ENCODE data around the gene SLC25A23.

The SLC25A23 gene

DNA sequence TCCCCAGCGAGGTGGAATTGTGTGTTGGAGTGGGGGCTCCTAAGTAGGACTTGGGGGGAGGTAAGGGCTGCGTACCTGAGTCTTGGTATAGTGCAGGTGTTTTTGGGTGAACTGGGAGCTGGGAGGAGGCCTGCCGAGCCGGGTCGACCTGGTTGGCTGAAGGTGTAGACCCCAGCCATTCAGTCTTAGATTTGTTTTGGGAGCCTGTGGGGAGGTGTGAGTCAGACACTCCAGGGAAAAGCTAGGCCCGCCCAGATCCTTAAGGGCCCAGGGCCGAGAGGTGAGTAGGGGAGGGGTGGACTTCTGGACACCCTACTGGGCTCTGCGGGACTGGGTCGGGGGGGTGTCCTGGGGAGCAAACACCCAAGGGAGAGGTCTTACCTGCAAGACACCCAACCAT, 5.4 kb upstream of the SLC25A23 start:
- no peak for DNase-seq
- 100% methylated on average over 2 of the region's 9 CpGs for WGBS (ENCODE audit: insufficient coverage)
- ChIA-PET CTCF (interaction anchor here (1.5 kb wide), 1 partner anchor 16 kb away, joined by 5 read pairs; the partner anchor contains the start of gene DENND1C), POLR2A (no interaction called here)
- Histone ChIP-seq H3K27ac (ENCODE audit: insufficient read depth in 1 of 2, low read depth in 1 of 2, low read length in 2 of 2, poor library complexity in 1 of 2, severe bottlenecking in 2 of 2) (no peak overlapping the region), H3K4me3 (ENCODE audit: control insufficient read depth in 1 of 7, extremely low read depth in 1 of 7, insufficient read depth in 4 of 7, low read depth in 2 of 7, low read length in 6 of 7) (no peak overlapping the region), H3K4me1 (ENCODE audit: control extremely low read depth in 1 of 4, control insufficient read depth in 4 of 4, insufficient read depth in 4 of 4, low read length in 3 of 4) (peaks cover 0 to 14% (median 12%) of the 10 kb centered on the region in 4 experiments), H3K27me3 (replicated peaks in 2 of 5; ENCODE audit: control insufficient read depth in 4 of 5, insufficient read depth in 5 of 5, low read length in 4 of 5) (peaks cover 0 to 24% (median 8%) of the 10 kb centered on the region in 5 experiments), H3K36me3 (ENCODE audit: control insufficient read depth in 4 of 4, insufficient read depth in 4 of 4, low read length in 3 of 4) (peaks cover under 1 to 3% (median 2%) of the 10 kb centered on the region in 4 experiments), H3K9me3 (ENCODE audit: control extremely low read depth in 1 of 5, control insufficient read depth in 4 of 5, insufficient read depth in 2 of 5, low read depth in 1 of 5, low read length in 4 of 5) (no peaks in the 10 kb centered on the region)

DNA sequence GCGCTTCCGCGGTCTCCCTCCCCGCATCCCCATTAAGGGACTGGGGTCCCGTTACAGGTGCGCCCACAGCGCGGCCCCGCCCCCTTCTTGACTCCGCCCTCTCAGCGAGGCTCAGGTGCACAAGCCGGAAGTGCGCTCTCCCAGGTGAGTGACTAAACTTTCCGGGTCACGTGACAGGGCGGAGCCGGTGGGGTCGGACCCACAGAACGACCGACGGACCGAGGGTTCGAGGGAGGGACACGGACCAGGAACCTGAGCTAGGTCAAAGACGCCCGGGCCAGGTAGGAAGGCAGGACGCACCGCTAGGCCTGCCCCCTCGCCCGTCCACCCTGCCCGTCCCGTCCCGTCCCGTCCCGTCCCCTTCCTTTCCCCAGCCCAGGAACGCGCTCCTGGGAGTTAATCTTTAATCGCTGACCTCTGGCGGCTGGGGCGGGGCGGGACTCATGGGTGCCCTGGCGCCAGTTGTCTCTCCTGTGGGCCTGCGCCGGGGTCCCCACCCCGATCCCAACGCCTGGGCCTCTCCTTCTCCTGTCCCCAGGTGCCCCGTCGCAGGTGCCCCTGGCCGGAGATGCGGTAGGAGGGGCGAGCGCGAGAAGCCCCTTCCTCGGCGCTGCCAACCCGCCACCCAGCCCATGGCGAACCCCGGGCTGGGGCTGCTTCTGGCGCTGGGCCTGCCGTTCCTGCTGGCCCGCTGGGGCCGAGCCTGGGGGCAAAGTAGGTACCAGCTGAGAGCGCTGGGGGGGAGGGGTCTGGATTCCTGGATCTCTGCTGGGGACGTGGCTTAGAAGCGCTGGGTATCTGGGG, 4.7 kb upstream of the SLC25A23 start, which contains the start of gene CRB3:
CRB3 (plus strand) TSS at position 202 of the 804 bp plus-strand sequence; CDS start at position 633, 431 bp downstream.
- H3K27ac ChIP-seq (ENCODE audit: insufficient read depth in 1 of 2, low read depth in 1 of 2, low read length in 2 of 2, poor library complexity in 1 of 2, severe bottlenecking in 2 of 2) = no peak within 1 kb of the TSS
- CTCF ChIA-PET = interaction anchor here (1.5 to 1.8 kb wide), 2 partner anchors 9 to 17 kb away, joined by 4 to 5 read pairs; partner anchors contain the start of gene DENND1C
- peaks cover 0 to 21% (median 19%) of the 10 kb centered on the region in 4 experiments for H3K4me1 ChIP-seq (ENCODE audit: control extremely low read depth in 1 of 4, control insufficient read depth in 4 of 4, insufficient read depth in 4 of 4, low read length in 3 of 4)
- H3K36me3 ChIP-seq (ENCODE audit: control insufficient read depth in 4 of 4, insufficient read depth in 4 of 4, low read length in 3 of 4) = peaks cover 0 to 3% (median 2%) of the 10 kb centered on the region in 4 experiments
- DNase-seq = no peak
- POLR2A ChIA-PET = no interaction called here
- H3K27me3 ChIP-seq (replicated peaks in 2 of 5; ENCODE audit: control insufficient read depth in 4 of 5, insufficient read depth in 5 of 5, low read length in 4 of 5) = peaks cover 0 to 24% (median 8%) of the 10 kb centered on the region in 5 experiments
- H3K4me3 ChIP-seq (ENCODE audit: control insufficient read depth in 1 of 7, extremely low read depth in 1 of 7, insufficient read depth in 4 of 7, low read depth in 2 of 7, low read length in 6 of 7) = peak within 1 kb of the TSS in 4 of 7 experiments; percentile 10 to 54 (median 34)
- WGBS (ENCODE audit: insufficient coverage) = 8% methylated on average over 53 of the region's 65 CpGs
- H3K9me3 ChIP-seq (ENCODE audit: control extremely low read depth in 1 of 5, control insufficient read depth in 4 of 5, insufficient read depth in 2 of 5, low read depth in 1 of 5, low read length in 4 of 5) = no peaks in the 10 kb centered on the region

DNA sequence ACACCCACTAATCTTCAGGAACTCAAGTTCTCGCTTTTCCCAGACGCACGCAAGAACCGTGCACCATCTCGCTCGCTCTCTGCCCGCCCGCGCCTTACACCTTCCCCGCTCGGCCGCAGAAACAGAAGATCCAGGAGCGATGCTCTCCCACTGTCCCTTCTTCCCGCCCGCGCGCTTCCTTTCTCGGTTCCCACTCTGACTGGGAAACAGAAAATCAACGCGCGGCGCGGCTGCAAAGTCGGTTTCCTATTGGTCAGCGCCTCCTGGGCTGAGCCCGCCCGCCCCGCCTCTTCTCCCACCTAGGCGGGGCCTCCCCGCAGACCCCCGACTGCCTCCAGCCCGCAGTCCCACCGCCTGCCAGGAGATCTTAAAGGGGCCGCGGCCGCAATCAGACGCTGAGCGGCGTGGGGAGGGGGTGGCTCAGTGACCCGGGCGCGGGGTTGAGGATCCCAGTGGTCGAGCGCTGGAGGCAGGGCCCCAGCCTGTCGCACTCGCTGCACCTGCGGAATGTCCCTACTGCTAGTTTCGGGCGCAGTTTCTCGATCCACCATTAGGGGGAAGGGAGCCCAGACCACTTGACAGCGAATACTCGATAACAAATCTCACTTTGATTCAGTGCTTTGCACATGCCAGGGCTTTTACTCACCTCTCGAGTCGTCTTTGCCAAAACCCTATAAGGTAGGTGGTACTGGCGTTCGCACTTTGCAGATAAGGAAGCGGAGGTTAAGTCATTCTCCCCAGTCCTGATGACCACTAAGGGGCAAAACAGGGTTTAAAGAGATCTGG, 700 bp upstream of the SLC25A23 start:
- ChIA-PET POLR2A (interaction anchor here (0.6 kb wide), 1 partner anchor 649 kb away, joined by 3 read pairs; no protein-coding TSS in a partner anchor), CTCF (no interaction called here)
- H3K27me3 ChIP-seq (replicated peaks in 2 of 5; ENCODE audit: control insufficient read depth in 4 of 5, insufficient read depth in 5 of 5, low read length in 4 of 5) = peaks cover 0 to 25% (median 8%) of the 10 kb centered on the region in 5 experiments
- peaks cover 0 to 5% (median under 1%) of the 10 kb centered on the region in 4 experiments for H3K36me3 ChIP-seq (ENCODE audit: control insufficient read depth in 4 of 4, insufficient read depth in 4 of 4, low read length in 3 of 4)
- peaks cover 0 to 5% (median 0%) of the 10 kb centered on the region in 5 experiments for H3K9me3 ChIP-seq (ENCODE audit: control extremely low read depth in 1 of 5, control insufficient read depth in 4 of 5, insufficient read depth in 2 of 5, low read depth in 1 of 5, low read length in 4 of 5)
- peak overlapping the region; percentile 44 to 85 (median 75) for H3K4me3 ChIP-seq (ENCODE audit: control insufficient read depth in 1 of 7, extremely low read depth in 1 of 7, insufficient read depth in 4 of 7, low read depth in 2 of 7, low read length in 6 of 7)
- peak; percentile 98 to 99 (median 99) for DNase-seq
- H3K4me1 ChIP-seq (ENCODE audit: control extremely low read depth in 1 of 4, control insufficient read depth in 4 of 4, insufficient read depth in 4 of 4, low read length in 3 of 4) = peaks cover 0 to 31% (median 25%) of the 10 kb centered on the region in 4 experiments
- WGBS (ENCODE audit: insufficient coverage) = 0% methylated on average over 55 of the region's 57 CpGs
- H3K27ac ChIP-seq (ENCODE audit: insufficient read depth in 1 of 2, low read depth in 1 of 2, low read length in 2 of 2, poor library complexity in 1 of 2, severe bottlenecking in 2 of 2) = no peak overlapping the region

DNA sequence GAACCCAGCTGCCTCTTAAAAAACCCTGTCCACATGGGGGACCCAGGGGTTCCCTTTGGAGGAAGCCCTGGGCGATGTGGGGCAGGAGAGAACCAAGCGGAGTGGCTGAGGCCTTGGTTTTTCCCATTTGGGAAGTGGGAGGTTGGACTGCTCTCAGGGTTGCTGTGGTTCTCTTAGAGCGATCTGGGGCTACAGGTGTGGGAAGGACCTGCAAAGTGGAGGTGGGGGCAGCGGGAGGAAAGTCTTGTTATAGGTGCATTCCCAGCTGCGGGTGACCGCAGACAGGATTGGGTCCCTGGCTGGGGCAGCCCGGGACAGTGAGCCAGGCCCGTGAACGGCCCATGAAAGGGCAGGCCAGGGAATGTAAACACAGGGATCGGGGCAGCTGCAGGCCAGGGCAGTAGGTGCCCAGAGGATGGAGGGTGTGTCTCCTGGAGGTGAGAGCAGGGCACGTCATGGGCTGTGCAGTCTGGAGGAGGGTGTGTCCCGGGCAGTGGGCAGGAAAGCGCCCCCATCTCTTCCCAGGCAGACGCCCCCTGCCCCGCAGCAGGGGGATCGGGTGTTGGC, 814 bp downstream of the SLC25A23 start:
- no peak overlapping the region for H3K27ac ChIP-seq (ENCODE audit: insufficient read depth in 1 of 2, low read depth in 1 of 2, low read length in 2 of 2, poor library complexity in 1 of 2, severe bottlenecking in 2 of 2)
- H3K27me3 ChIP-seq (replicated peaks in 2 of 5; ENCODE audit: control insufficient read depth in 4 of 5, insufficient read depth in 5 of 5, low read length in 4 of 5) = peaks cover 0 to 10% (median 2%) of the 10 kb centered on the region in 5 experiments
- peaks cover 0 to 19% (median 11%) of the 10 kb centered on the region in 5 experiments for H3K9me3 ChIP-seq (ENCODE audit: control extremely low read depth in 1 of 5, control insufficient read depth in 4 of 5, insufficient read depth in 2 of 5, low read depth in 1 of 5, low read length in 4 of 5)
- ChIA-PET POLR2A (no interaction called here), CTCF (no interaction called here)
- no peak for DNase-seq
- H3K36me3 ChIP-seq (ENCODE audit: control insufficient read depth in 4 of 4, insufficient read depth in 4 of 4, low read length in 3 of 4) = peaks cover 0 to 13% (median 10%) of the 10 kb centered on the region in 4 experiments
- peak overlapping the region in 6 of 7 experiments; percentile 44 to 85 (median 78) for H3K4me3 ChIP-seq (ENCODE audit: control insufficient read depth in 1 of 7, extremely low read depth in 1 of 7, insufficient read depth in 4 of 7, low read depth in 2 of 7, low read length in 6 of 7)
- WGBS (ENCODE audit: insufficient coverage) = 82% methylated on average over 9 of the region's 16 CpGs
- peaks cover 0 to 26% (median 17%) of the 10 kb centered on the region in 4 experiments for H3K4me1 ChIP-seq (ENCODE audit: control extremely low read depth in 1 of 4, control insufficient read depth in 4 of 4, insufficient read depth in 4 of 4, low read length in 3 of 4)

DNA sequence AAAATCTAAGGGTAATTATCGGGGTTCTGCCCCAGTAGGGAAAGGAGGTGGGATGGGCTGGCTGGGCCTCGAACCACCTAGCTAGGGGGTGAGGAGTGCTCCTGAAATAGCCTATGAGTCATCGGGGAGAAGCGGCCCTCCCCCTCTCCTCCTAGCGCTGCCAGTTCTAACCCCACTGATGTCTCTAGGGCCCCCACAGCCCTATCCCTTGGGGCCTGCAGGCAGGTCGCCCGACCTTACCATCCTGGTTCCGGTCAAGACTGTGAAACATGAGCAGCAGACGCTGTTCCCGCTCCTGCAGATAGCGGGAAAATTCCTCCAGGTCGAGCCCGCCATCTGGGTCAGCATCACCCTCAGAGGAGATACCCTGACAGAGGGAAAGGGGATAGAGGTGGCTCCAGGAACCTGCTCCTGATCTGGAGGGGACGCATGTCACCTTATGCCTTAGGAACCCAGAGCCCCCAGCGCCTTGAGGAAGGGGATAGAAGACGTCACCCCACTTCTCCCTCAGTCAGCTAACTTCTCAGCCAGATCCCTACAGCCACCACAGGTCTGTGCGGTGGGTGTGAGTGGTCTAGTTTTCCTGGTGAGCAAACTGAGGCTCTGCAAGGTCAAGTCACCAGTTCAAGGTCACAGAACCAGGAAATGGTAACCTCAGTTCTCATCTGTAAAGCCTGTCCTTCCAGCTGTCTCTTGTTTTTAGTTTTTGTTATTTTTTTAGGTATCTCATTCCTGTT, 1.5 kb downstream of the SLC25A23 start:
- peaks cover 0 to 26% (median 17%) of the 10 kb centered on the region in 4 experiments for H3K4me1 ChIP-seq (ENCODE audit: control extremely low read depth in 1 of 4, control insufficient read depth in 4 of 4, insufficient read depth in 4 of 4, low read length in 3 of 4)
- ChIA-PET CTCF (interaction anchor here (0.6 kb wide), 1 partner anchor 1609 kb away, joined by 3 read pairs; no protein-coding TSS in a partner anchor), POLR2A (no interaction called here)
- peaks cover 0 to 22% (median 14%) of the 10 kb centered on the region in 5 experiments for H3K9me3 ChIP-seq (ENCODE audit: control extremely low read depth in 1 of 5, control insufficient read depth in 4 of 5, insufficient read depth in 2 of 5, low read depth in 1 of 5, low read length in 4 of 5)
- no peak overlapping the region for H3K4me3 ChIP-seq (ENCODE audit: control insufficient read depth in 1 of 7, extremely low read depth in 1 of 7, insufficient read depth in 4 of 7, low read depth in 2 of 7, low read length in 6 of 7)
- DNase-seq = no peak
- no peak overlapping the region for H3K27ac ChIP-seq (ENCODE audit: insufficient read depth in 1 of 2, low read depth in 1 of 2, low read length in 2 of 2, poor library complexity in 1 of 2, severe bottlenecking in 2 of 2)
- H3K36me3 ChIP-seq (ENCODE audit: control insufficient read depth in 4 of 4, insufficient read depth in 4 of 4, low read length in 3 of 4) = peaks cover 0 to 17% (median 11%) of the 10 kb centered on the region in 4 experiments
- WGBS (ENCODE audit: insufficient coverage) = 94% methylated on average over 15 of the region's 17 CpGs
- H3K27me3 ChIP-seq (replicated peaks in 2 of 5; ENCODE audit: control insufficient read depth in 4 of 5, insufficient read depth in 5 of 5, low read length in 4 of 5) = peaks cover 0 to 5% (median 2%) of the 10 kb centered on the region in 5 experiments

DNA sequence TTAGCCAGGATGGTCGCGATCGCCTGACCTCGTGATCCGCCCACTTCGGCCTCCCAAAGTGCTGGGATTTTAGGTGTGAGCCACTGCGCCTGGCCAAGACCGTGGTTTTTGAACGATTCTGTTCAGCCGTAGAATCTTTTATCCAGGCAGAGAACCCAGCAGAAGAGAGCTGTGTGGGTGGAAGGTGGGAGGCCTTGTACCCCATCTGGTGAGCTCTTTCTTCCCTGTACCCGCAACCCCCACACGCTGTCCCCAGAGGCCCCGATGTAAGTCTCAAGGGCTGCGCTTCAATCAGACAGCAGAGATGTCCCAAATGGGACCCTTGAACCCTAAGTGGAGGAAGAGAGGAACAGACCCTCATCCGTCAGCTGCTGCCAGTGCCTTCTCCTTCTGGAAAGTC, 3.7 kb downstream of the SLC25A23 start:
- WGBS (ENCODE audit: insufficient coverage) = 99% methylated on average over 11 of the region's 15 CpGs
- ChIA-PET POLR2A (no interaction called here), CTCF (interaction anchor here (1.9 kb wide), 1 partner anchor 60 kb away, joined by 4 read pairs; no protein-coding TSS in a partner anchor)
- Histone ChIP-seq H3K4me1 (ENCODE audit: control extremely low read depth in 1 of 4, control insufficient read depth in 4 of 4, insufficient read depth in 4 of 4, low read length in 3 of 4) (peaks cover 0 to 26% (median 17%) of the 10 kb centered on the region in 4 experiments), H3K9me3 (ENCODE audit: control extremely low read depth in 1 of 5, control insufficient read depth in 4 of 5, insufficient read depth in 2 of 5, low read depth in 1 of 5, low read length in 4 of 5) (peaks cover 0 to 22% (median 14%) of the 10 kb centered on the region in 5 experiments), H3K36me3 (ENCODE audit: control insufficient read depth in 4 of 4, insufficient read depth in 4 of 4, low read length in 3 of 4) (peaks cover 0 to 27% (median 11%) of the 10 kb centered on the region in 4 experiments), H3K27ac (ENCODE audit: insufficient read depth in 1 of 2, low read depth in 1 of 2, low read length in 2 of 2, poor library complexity in 1 of 2, severe bottlenecking in 2 of 2) (no peak overlapping the region), H3K27me3 (replicated peaks in 2 of 5; ENCODE audit: control insufficient read depth in 4 of 5, insufficient read depth in 5 of 5, low read length in 4 of 5) (peaks cover 0 to 5% (median 0%) of the 10 kb centered on the region in 5 experiments), H3K4me3 (ENCODE audit: control insufficient read depth in 1 of 7, extremely low read depth in 1 of 7, insufficient read depth in 4 of 7, low read depth in 2 of 7, low read length in 6 of 7) (no peak overlapping the region)
- DNase-seq = no peak
